Esophagus squamous epithelium (tissue), 4 donors: ENCODE data around the gene ST7.

Experiments used
- POLR2A ChIP-seq, 4 donors: fragments of 450-650 bp; IDR thresholded peaks; one replicate each; pipeline ENCODE4 v1.6.1; 2017; ENCODE audit warnings: antibody characterized with exemption in 4 of 4, mild to moderate bottlenecking in 4 of 4, moderate library complexity in 3 of 4
- TF ChIP-seq, protein P1 (sequence below), 6 experiments: fragments of 450-650 bp in 4 of 6; fragments of 200-600 bp in 2 of 6; sonication (generic) in 2 of 6; IDR thresholded peaks; one replicate each; pipeline ENCODE4 v1.5.1; 2016 to 2019; ENCODE audit warnings: antibody characterized with exemption in 6 of 6, mild to moderate bottlenecking in 4 of 6, moderate library complexity in 4 of 6

DNA sequence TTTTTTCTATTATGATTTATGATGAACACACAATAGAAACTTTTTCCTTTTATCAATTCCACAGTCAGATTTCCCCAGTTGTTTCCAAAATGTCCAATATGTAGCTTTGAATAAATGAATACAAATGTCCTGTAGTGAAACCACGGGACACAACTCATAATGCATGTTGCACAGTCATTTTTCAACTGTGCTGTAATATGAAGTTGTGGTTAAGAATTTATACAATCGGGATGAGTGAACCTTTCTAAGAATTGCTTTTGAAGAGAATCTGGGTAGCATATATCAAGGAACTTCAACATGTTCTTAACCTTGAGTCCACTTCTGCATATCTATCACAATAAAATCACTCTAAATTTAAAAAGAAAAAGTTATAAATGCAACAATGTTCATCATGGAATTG lies 14.6 kb upstream of the ST7 start:
- TF ChIP-seq, protein P1, sequence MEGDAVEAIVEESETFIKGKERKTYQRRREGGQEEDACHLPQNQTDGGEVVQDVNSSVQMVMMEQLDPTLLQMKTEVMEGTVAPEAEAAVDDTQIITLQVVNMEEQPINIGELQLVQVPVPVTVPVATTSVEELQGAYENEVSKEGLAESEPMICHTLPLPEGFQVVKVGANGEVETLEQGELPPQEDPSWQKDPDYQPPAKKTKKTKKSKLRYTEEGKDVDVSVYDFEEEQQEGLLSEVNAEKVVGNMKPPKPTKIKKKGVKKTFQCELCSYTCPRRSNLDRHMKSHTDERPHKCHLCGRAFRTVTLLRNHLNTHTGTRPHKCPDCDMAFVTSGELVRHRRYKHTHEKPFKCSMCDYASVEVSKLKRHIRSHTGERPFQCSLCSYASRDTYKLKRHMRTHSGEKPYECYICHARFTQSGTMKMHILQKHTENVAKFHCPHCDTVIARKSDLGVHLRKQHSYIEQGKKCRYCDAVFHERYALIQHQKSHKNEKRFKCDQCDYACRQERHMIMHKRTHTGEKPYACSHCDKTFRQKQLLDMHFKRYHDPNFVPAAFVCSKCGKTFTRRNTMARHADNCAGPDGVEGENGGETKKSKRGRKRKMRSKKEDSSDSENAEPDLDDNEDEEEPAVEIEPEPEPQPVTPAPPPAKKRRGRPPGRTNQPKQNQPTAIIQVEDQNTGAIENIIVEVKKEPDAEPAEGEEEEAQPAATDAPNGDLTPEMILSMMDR (IDR thresholded peaks at IDR 0.05): no peak
- no peak for TF ChIP-seq POLR2A (IDR thresholded peaks at IDR 0.05)
